ENCODE data around the gene MTMR4. TPM values are rescaled to one million over a fixed set of nuclear protein-coding genes. Genes with fewer than 3 reads are reported as not detected.
"Not testable (repeated sequence)": the region's sequence is repeated elsewhere in the genome, so short reads cannot be mapped to it uniquely, and the experiment has no call there.

Gene MTMR4
- total RNA-seq, 1 experiment from 2014 or later, result 67.2 TPM

GRCh38 chr17:58503134-58503533 lies 11.3 kb downstream of the MTMR4 start:
- H3K4me1 ChIP-seq (ENCODE audit: control insufficient read depth in 1 of 2, insufficient read depth in 2 of 2, low read length in 2 of 2); ATAC-seq; H2AFZ ChIP-seq (ENCODE audit: low read depth, low read length, poor library complexity, severe bottlenecking); H4K20me1 ChIP-seq (ENCODE audit: insufficient read depth); BruUV-seq (replicated peaks); H3K79me2 ChIP-seq (ENCODE audit: insufficient read depth, low read length); H3K27ac ChIP-seq (ENCODE audit: low read depth, low read length); H3K9me2 ChIP-seq (ENCODE audit: insufficient read depth); H3K9me3 ChIP-seq (ENCODE audit: control insufficient read depth in 1 of 2, insufficient read depth in 1 of 2, low read depth in 1 of 2, low read length in 2 of 2); CTCF ChIA-PET; intact Hi-C loops (cut with micrococcal nuclease); H3K4me2 ChIP-seq (ENCODE audit: low read length); RAD21 ChIA-PET (ENCODE audit: low non-redundant PET in 1 of 2, low total read pairs in 2 of 2, uncharacterized antibody in 2 of 2, unreplicated experiment in 2 of 2); DNase-seq (ENCODE audit: low read depth, low spot score); H3K9ac ChIP-seq (ENCODE audit: low read length); H3K4me3 ChIP-seq (replicated peaks in 1 of 2; ENCODE audit: low read depth in 1 of 2, low read length in 2 of 2); H3K27me3 ChIP-seq (ENCODE audit: insufficient read depth, low read length); POLR2A ChIA-PET: not testable (repeated sequence)
- peaks cover 45 to 49% of the 10 kb centered on the region in 2 experiments for H3K36me3 ChIP-seq (ENCODE audit: control insufficient read depth in 1 of 2, insufficient read depth in 2 of 2, low read length in 2 of 2)

- no peak overlapping the region for H3K4me2 ChIP-seq (ENCODE audit: low read length)
- no peaks in the 10 kb centered on the region for H3K79me2 ChIP-seq (ENCODE audit: insufficient read depth, low read length)
- no peaks in the 10 kb centered on the region for H3K9me2 ChIP-seq (ENCODE audit: insufficient read depth)
- no peak overlapping the region for H3K27ac ChIP-seq (ENCODE audit: low read depth, low read length)
- no peak overlapping the region for H3K9ac ChIP-seq (ENCODE audit: low read length)
- no peak overlapping the region for H2AFZ ChIP-seq (ENCODE audit: low read depth, low read length, poor library complexity, severe bottlenecking)
- intact Hi-C loops (cut with micrococcal nuclease), result no loop called here
- ChIA-PET RAD21 (ENCODE audit: low non-redundant PET in 1 of 2, low total read pairs in 2 of 2, uncharacterized antibody in 2 of 2, unreplicated experiment in 2 of 2) (no interaction called here), CTCF (interaction anchor here (2.0 kb wide), 1 partner anchor 184 kb away, joined by 6 read pairs; no protein-coding TSS in a partner anchor), POLR2A (no interaction called here)
- H3K4me1 ChIP-seq (ENCODE audit: control insufficient read depth in 1 of 2, insufficient read depth in 2 of 2, low read length in 2 of 2), result no peaks in the 10 kb centered on the region
- DNase-seq (ENCODE audit: low read depth, low spot score), result no peak
- no peak for ATAC-seq
- H3K9me3 ChIP-seq (ENCODE audit: control insufficient read depth in 1 of 2, insufficient read depth in 1 of 2, low read depth in 1 of 2, low read length in 2 of 2), result no peaks in the 10 kb centered on the region
- H3K27me3 ChIP-seq (ENCODE audit: insufficient read depth, low read length), result no peaks in the 10 kb centered on the region
- H4K20me1 ChIP-seq (ENCODE audit: insufficient read depth), result no peaks in the 10 kb centered on the region
- H3K36me3 ChIP-seq (ENCODE audit: control insufficient read depth in 1 of 2, insufficient read depth in 2 of 2, low read length in 2 of 2), result peaks cover 39 to 46% of the 10 kb centered on the region in 2 experiments
- BruUV-seq (replicated peaks), result no TSS peak
- TF ChIP-seq CBX3 (IDR thresholded peaks at IDR 0.05; ENCODE audit: low read depth) (no peak), EZH2 (IDR thresholded peaks at IDR 0.05) (no peak), ELF1 (IDR thresholded peaks at IDR 0.05; ENCODE audit: borderline replicate concordance, low read depth) (no peak), SP1 (IDR thresholded peaks at IDR 0.05; ENCODE audit: low read depth) (no peak), ZNF274 (IDR thresholded peaks at IDR 0.05; ENCODE audit: low read depth, low read length) (no peak), ZBTB33 (IDR thresholded peaks at IDR 0.05; ENCODE audit: extremely low read depth, insufficient replicate concordance, low read length) (no peak), TCF7L2 (IDR thresholded peaks at IDR 0.05; ENCODE audit: borderline replicate concordance, extremely low read depth, insufficient read depth, insufficient read length) (no peak), POLR2AphosphoS5 (IDR thresholded peaks at IDR 0.05; ENCODE audit: low read depth, low read length) (no peak), ZFX (IDR thresholded peaks at IDR 0.05) (no peak), JUND (IDR thresholded peaks at IDR 0.05) (no peak), MAX (IDR thresholded peaks at IDR 0.05) (no peak), SRF (IDR thresholded peaks at IDR 0.05; ENCODE audit: low read depth) (no peak), CEBPB (IDR thresholded peaks at IDR 0.05; ENCODE audit: low read depth) (no peak), EZH2phosphoT487 (IDR thresholded peaks at IDR 0.05; ENCODE audit: borderline replicate concordance) (no peak), ATF3 (IDR thresholded peaks at IDR 0.05) (no peak), RAD21 (IDR thresholded peaks at IDR 0.05; ENCODE audit: low read depth) (no peak), EGR1 (IDR thresholded peaks at IDR 0.05; ENCODE audit: low read depth) (no peak)
- H3K4me3 ChIP-seq (replicated peaks in 1 of 2; ENCODE audit: low read depth in 1 of 2, low read length in 2 of 2), result no peak overlapping the region
Measured at GRCh38 chr17:58501451-58501850, 13.0 kb downstream of the MTMR4 start.
